Adrenal gland (tissue), 12 donors: ENCODE results near the gene SUV39H1. TPM values are rescaled to one million over a fixed set of nuclear protein-coding genes. Genes with fewer than 3 reads are reported as not detected.
"Not testable (repeated sequence)": the region's sequence is repeated elsewhere in the genome, so short reads cannot be mapped to it uniquely, and the experiment has no call there.

Experiments used
- DNase-seq, 7 donors: peaks; one replicate each; pipeline ENCODE4 v3.0.0-alpha.2; 2019 to 2020
- H3K27ac ChIP-seq, 5 donors: fragments of 200-600 bp; sonication (generic) in 4 of 5; 1 replicate in 3 of 5; 2 replicates in 2 of 5; pipeline versions ENCODE4 v1.5.1 to v1.8.0; 2016 to 2020; ENCODE audit warnings: mild to moderate bottlenecking in 1 of 5
- H3K27me3 ChIP-seq: fragments of 200-600 bp; 2 replicates; pipeline ENCODE4 v1.8.0; 2021
- H3K36me3 ChIP-seq, 2 donors: fragments of 200-600 bp; replicated peaks in 1 of 2; 1 replicate in 1 of 2; 2 replicates in 1 of 2; pipeline versions ENCODE4 v1.5.1 to v1.8.0; 2018 to 2022
- H3K4me1 ChIP-seq, 2 donors: fragments of 200-600 bp; replicated peaks in 1 of 2; 1 replicate in 1 of 2; 2 replicates in 1 of 2; pipeline versions ENCODE4 v1.5.1 to v1.8.0; 2018 to 2021
- H3K4me3 ChIP-seq, 4 donors: fragments of 200-600 bp; sonication (generic) in 3 of 4; one replicate each; pipeline ENCODE4 v1.5.1; 2016 to 2018
- H3K9me3 ChIP-seq, 3 donors: fragments of 200-600 bp; sonication (generic) in 1 of 3; replicated peaks in 1 of 3; 1 replicate in 2 of 3; 2 replicates in 1 of 3; pipeline versions ENCODE4 v1.5.1 to v1.8.0; 2016 to 2021
- POLR2A ChIP-seq, 2 donors: fragments of 450-650 bp; IDR thresholded peaks; one replicate each; pipeline ENCODE4 v1.6.1; 2017; ENCODE audit warnings: antibody characterized with exemption in 2 of 2, mild to moderate bottlenecking in 2 of 2, moderate library complexity in 1 of 2
- WGBS, 4 donors: extraction: QIAGEN DNeasy Blood & Tissue Kit in 2 of 4; methylation state at CpG; one replicate each; pipeline versions ENCODE4 v1.1.5 to v1.1.7; 2013 to 2017; 5-methylcytosine and 5-hydroxymethylcytosine counted together
- intact Hi-C, 2 donors: fragments of 100-400 bp; cut with DNase I; formaldehyde crosslinking; loops; one replicate each; pipeline versions ENCODE4 v1.14.1 to v1.15.0; 2022 to 2023
- polyA plus RNA-seq, 3 donors: library from polyadenylated mRNA; stranded (reverse); fragments of 200-250 nt in 2 of 3; fragments of 350-450 nt in 1 of 3; fragmentation: Illumina TruSeq in 1 of 3; extraction: RNeasy Lipid Tissue Mini Kit (QIAGEN cat#74804) in 1 of 3; gene quantifications; one replicate each; pipeline ENCODE4 v1.2.3, GENCODE V29; 2013 to 2014
- total RNA-seq, 9 donors: library from RNA; depleted of rRNA in 4 of 9; stranded (reverse); fragments of >200 nt in 4 of 9; fragments of 120-200 nt in 1 of 9; fragmentation: NEBNext Ultra II Directional in 1 of 9; extraction: Animal tissue kit (Norgen Biotek cat#: 25700) in 1 of 9; gene quantifications; one replicate each; pipeline versions ENCODE4 v1.1.0 to v1.2.4, GENCODE V29; 2013 to 2023
- TF ChIP-seq, protein P1 (sequence below), 6 experiments: fragments of 450-650 bp in 4 of 6; fragments of 200-600 bp in 2 of 6; sonication (generic) in 1 of 6; IDR thresholded peaks; 1 replicate in 5 of 6; 2 replicates in 1 of 6; pipeline versions ENCODE4 v1.5.1 to v1.8.0; 2016 to 2021; ENCODE audit warnings: antibody characterized with exemption in 6 of 6, mild to moderate bottlenecking in 2 of 6, moderate library complexity in 1 of 6
- donor health status: healthy with polysubstance abuse.
- donor health status: Bipolar disorder and iron deficiency.
- donor health status: DM: yes; HTN: yes; CAD: no.
- donor health status: DM: no; HTN: no; CAD: no.
- donor health status: DM: no; HTN: no; CAD: no.
- donor health status: DM: yes; HTN: yes; CAD: no.

The SUV39H1 gene
- total and polyA plus RNA-seq, 12 donors, result 2.6 to 4.4 (median 3.2) TPM

DNA sequence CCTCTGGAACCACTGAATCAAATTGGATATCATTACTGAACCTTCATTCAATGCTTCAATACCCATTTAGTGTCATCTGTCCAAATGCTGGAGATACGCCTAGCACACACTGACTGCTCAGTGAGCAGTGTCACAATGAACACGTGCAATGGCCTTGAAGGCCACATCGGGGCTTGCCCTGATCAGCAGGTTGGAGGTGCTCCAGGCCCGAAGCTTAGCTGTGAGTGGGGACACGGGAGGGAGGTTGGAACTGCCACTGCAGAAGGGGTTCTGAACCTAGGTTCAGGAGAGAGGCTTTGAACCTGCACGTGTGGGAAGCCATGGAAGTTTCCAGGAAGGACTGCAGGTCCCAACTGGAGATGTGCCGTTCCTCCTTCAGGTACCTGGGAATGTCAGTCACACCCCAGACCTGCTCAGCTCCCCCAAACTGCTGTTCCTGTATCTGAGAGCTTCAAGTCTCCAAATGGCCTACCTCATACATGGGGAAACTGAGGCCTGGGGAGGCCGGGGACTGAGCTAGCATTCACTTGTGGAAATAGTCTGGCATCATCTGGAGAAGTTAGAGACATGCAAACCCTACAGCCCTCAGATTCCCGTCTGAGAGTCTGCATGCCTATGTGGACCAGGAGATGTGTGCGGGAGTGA is 14.9 kb upstream of the SUV39H1 start:
- 52 to 76% (median 65%) methylated on average over 3 to 10 of the region's 10 CpGs for WGBS, 4 donors
- Histone ChIP-seq H3K27ac (peak overlapping the region in 1 of 5 donors; percentile 55), H3K4me1 (no peaks in the 10 kb centered on the region), H3K9me3 (no peaks in the 10 kb centered on the region), H3K27me3 (peaks cover 8% of the 10 kb centered on the region), H3K4me3 (no peak overlapping the region), H3K36me3 (no peaks in the 10 kb centered on the region)
- intact Hi-C loops, result no loop called here
- DNase-seq, result no peak
- TF ChIP-seq POLR2A (IDR thresholded peaks at IDR 0.05), result no peak

DNA sequence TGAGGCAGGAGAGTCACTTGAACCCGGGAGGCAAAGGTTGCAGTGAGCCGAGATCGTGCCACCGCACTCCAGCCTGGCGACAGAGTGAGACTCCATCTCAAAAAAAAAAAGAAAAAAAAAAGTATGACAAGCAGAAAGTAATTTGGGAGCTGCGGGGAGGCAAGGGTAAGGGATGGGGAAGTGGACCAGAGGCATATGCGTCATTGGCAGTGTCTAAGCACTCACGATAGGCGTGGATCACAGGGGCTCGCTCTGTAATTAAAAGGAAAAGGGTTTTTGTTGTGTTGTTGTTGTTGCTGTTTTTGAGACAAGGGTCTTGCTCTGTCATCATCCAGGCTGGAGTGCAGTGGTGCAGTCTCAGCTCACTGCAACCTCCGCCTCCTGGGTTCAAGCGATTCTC is 13.7 kb upstream of the SUV39H1 start:
- intact Hi-C loops, result not testable (repeated sequence)
- H3K27ac ChIP-seq, result peak overlapping the region in 3 of 5 donors; percentile 27 to 78 (median 57)
- DNase-seq, result peak in 1 of 7 donors; percentile 40

DNA sequence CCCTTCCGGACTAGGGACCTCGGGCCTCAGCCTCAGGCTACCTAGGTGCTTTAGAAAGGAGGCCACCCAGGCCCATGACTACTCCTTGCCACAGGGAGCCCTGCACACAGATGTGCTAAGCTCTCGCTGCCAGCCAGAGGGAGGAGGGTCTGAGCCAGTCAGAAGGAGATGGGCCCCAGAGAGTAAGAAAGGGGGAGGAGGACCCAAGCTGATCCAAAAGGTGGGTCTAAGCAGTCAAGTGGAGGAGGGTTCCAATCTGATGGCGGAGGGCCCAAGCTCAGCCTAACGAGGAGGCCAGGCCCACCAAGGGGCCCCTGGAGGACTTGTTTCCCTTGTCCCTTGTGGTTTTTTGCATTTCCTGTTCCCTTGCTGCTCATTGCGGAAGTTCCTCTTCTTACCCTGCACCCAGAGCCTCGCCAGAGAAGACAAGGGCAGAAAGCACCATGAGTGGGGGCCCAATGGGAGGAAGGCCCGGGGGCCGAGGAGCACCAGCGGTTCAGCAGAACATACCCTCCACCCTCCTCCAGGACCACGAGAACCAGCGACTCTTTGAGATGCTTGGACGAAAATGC is 13.0 kb upstream of the SUV39H1 start, which contains the start of gene WAS:
Gene WAS, plus strand, starts transcription at position 389 of the 572 bp plus-strand sequence. Its CDS starts 55 bp downstream, at position 444.
- peak in 2 of 7 donors; percentile 24 to 50 for DNase-seq
- WGBS, 4 donors, result 65 to 74% (median 72%) methylated on average over 10 to 13 of the region's 13 CpGs
- TF ChIP-seq, protein P1, sequence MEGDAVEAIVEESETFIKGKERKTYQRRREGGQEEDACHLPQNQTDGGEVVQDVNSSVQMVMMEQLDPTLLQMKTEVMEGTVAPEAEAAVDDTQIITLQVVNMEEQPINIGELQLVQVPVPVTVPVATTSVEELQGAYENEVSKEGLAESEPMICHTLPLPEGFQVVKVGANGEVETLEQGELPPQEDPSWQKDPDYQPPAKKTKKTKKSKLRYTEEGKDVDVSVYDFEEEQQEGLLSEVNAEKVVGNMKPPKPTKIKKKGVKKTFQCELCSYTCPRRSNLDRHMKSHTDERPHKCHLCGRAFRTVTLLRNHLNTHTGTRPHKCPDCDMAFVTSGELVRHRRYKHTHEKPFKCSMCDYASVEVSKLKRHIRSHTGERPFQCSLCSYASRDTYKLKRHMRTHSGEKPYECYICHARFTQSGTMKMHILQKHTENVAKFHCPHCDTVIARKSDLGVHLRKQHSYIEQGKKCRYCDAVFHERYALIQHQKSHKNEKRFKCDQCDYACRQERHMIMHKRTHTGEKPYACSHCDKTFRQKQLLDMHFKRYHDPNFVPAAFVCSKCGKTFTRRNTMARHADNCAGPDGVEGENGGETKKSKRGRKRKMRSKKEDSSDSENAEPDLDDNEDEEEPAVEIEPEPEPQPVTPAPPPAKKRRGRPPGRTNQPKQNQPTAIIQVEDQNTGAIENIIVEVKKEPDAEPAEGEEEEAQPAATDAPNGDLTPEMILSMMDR (IDR thresholded peaks at IDR 0.05), result no peak
- no peak for TF ChIP-seq POLR2A (IDR thresholded peaks at IDR 0.05)

More for the DNA sequence above, 13.7 kb upstream of the SUV39H1 start:
- H3K4me1 ChIP-seq, H3K4me3 ChIP-seq, H3K9me3 ChIP-seq, H3K36me3 ChIP-seq, H3K27me3 ChIP-seq: not testable (repeated sequence)
- WGBS, 4 donors, result 71 to 87% (median 81%) methylated on average over 10 to 12 of the region's 12 CpGs

DNA sequence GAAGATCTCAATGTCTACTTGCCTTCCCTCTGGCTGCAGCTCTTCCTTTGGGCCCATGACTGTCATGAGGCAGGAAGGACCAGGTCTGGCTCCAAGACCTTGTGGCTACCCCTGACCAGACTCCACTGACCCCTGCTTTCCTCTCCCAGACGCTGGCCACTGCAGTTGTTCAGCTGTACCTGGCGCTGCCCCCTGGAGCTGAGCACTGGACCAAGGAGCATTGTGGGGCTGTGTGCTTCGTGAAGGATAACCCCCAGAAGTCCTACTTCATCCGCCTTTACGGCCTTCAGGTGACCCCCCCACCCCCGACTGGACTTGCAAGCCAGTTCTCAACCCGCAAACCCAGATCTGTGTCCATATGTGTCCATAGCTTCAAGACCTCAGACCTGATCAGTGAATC is 12.4 kb upstream of the SUV39H1 start:
- Histone ChIP-seq H3K27me3 (peaks cover 8% of the 10 kb centered on the region), H3K4me3 (peak overlapping the region in 1 of 4 donors; percentile 15), H3K36me3 (no peaks in the 10 kb centered on the region), H3K9me3 (no peaks in the 10 kb centered on the region), H3K27ac (peak overlapping the region in 2 of 5 donors; percentile 1 to 78), H3K4me1 (no peaks in the 10 kb centered on the region)
- intact Hi-C loops, result no loop called here
- TF ChIP-seq, protein P1 (IDR thresholded peaks at IDR 0.05), result no peak
- no peak for TF ChIP-seq POLR2A (IDR thresholded peaks at IDR 0.05)
- DNase-seq, result no peak
- 46 to 70% (median 56%) methylated on average over 3 to 7 of the region's 7 CpGs for WGBS, 4 donors

More for the DNA sequence above, 13.0 kb upstream of the SUV39H1 start, which contains the start of gene WAS:
- intact Hi-C loops, result no loop called here
- no peaks in the 10 kb centered on the region for H3K9me3 ChIP-seq
- H3K4me3 ChIP-seq, result peak within 1 kb of the TSS in 1 of 4 donors; percentile 15
- H3K27ac ChIP-seq, result peak within 1 kb of the TSS in 3 of 5 donors; percentile 27 to 78 (median 57)
- H3K27me3 ChIP-seq, result peaks cover 8% of the 10 kb centered on the region
- H3K4me1 ChIP-seq, result no peaks in the 10 kb centered on the region
- H3K36me3 ChIP-seq, result no peaks in the 10 kb centered on the region

DNA sequence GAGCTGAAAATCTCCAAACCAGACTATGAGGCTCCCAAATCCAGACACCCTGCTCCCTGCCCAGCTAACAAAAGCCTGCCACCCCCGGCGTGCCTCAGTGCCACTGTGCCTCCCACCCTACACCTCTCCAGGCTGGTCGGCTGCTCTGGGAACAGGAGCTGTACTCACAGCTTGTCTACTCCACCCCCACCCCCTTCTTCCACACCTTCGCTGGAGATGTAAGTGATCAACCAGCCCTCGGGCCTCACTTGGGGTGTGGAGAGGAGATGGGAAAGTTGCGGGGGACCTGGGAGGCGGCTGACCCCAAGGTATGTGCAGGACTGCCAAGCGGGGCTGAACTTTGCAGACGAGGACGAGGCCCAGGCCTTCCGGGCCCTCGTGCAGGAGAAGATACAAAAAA is 11.1 kb upstream of the SUV39H1 start:
- Histone ChIP-seq H3K4me3 (no peak overlapping the region), H3K4me1 (no peaks in the 10 kb centered on the region), H3K27me3 (peaks cover 8% of the 10 kb centered on the region), H3K36me3 (no peaks in the 10 kb centered on the region), H3K27ac (no peak overlapping the region), H3K9me3 (no peaks in the 10 kb centered on the region)
- 63 to 73% (median 69%) methylated on average over 7 to 12 of the region's 12 CpGs for WGBS, 4 donors
- intact Hi-C loops, result no loop called here
- TF ChIP-seq, protein P1 (IDR thresholded peaks at IDR 0.05), result no peak
- TF ChIP-seq POLR2A (IDR thresholded peaks at IDR 0.05), result no peak
- DNase-seq, result no peak
